GM13977 (cell line): Measurements from ENCODE around the gene PIAS3.

Experiments used
- DNase-seq: peaks from one replicate; pipeline ENCODE4 v3.0.0; 2012; ENCODE audit warnings: low spot score
- in situ Hi-C: fragments of 300-500 bp; cut with MboI; formaldehyde crosslinking; loops from one replicate; pipeline ENCODE4 v1.12.0; 2022; ENCODE audit warnings: low sequenced_read_pairs, low pct_unique_long_range_greater_than_20kb, mixed read lengths, inconsistent platforms; ENCODE audit not compliant: unreplicated experiment
- TF ChIP-seq, protein P1 (sequence below): IDR thresholded peaks from 2 replicates; pipeline ENCODE4 v1.5.1; 2012; ENCODE audit warnings: mild to moderate bottlenecking, control low read depth; ENCODE audit not compliant: insufficient read depth; ENCODE audit errors: extremely low read depth, missing control alignments

The PIAS3 gene

DNA sequence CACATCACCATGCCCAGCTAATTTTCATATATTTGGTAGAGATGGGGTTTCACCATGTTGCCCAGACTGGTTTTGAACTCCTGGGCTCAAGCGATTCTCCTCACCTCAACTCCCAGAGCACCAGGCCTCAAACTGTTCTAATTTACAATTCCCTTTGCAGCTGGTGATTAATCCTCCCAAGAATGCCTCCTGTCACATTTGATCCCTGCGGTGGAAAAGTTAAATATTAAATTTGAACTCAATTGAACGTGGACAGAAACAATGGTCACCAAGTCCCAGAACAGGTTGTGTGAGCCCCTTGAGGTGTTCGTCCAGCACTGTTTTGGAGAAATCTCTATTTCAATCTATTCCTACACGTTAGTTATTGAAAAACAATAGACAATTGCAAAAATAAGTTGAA is 28.8 kb upstream of the PIAS3 start:
- in situ Hi-C loops: loop anchor here (25.0 kb wide), 1 partner anchor 125 kb away; the partner anchor contains the start of gene HJV
- DNase-seq: no peak
- TF ChIP-seq, protein P1, sequence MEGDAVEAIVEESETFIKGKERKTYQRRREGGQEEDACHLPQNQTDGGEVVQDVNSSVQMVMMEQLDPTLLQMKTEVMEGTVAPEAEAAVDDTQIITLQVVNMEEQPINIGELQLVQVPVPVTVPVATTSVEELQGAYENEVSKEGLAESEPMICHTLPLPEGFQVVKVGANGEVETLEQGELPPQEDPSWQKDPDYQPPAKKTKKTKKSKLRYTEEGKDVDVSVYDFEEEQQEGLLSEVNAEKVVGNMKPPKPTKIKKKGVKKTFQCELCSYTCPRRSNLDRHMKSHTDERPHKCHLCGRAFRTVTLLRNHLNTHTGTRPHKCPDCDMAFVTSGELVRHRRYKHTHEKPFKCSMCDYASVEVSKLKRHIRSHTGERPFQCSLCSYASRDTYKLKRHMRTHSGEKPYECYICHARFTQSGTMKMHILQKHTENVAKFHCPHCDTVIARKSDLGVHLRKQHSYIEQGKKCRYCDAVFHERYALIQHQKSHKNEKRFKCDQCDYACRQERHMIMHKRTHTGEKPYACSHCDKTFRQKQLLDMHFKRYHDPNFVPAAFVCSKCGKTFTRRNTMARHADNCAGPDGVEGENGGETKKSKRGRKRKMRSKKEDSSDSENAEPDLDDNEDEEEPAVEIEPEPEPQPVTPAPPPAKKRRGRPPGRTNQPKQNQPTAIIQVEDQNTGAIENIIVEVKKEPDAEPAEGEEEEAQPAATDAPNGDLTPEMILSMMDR: no peak

DNA sequence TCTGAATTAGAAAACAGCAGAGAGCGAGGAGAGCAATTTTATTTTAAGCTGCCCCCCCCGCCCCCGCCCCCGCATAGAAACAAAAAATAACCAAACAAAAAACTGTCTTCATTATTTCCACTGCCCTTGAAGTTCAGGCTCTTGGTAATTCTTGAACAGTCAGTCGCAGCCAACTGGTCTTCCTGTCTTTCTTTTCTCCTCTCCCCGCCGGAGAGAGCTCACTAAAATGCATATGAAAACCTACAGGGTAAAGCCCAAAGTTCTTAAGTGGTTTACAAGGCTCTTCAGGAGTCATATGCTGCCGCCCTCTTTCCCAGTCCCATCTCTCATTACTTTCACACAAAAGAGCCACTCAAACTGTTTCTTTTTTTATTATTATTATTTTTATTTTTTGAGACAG is 27.9 kb upstream of the PIAS3 start:
- no peak for DNase-seq
- TF ChIP-seq, protein P1: no peak
- in situ Hi-C loops: loop anchor here (25.0 kb wide), 1 partner anchor 125 kb away; the partner anchor contains the start of gene HJV

DNA sequence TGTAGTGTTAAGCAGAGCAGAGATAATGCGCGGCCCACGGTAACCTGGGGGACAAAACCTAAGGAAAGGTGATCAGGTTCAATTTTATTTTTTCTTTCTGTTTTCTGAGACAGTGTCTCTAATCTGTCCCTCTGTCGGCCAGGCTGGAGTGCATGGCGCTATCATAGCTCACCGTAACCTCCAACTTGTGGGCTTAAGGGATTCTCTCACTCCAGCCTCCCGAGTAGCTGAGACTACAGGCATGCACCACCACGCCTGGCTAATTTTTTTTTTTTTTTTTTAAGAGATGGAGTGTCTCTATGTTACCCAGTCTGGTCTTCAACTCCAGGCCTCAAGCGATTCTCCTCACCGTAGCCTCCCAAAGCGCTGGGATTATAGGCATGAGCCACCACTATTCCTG is 27.5 kb upstream of the PIAS3 start:
- in situ Hi-C loops: loop anchor here (25.0 kb wide), 1 partner anchor 126 kb away; the partner anchor contains the start of gene HJV
- no peak for DNase-seq
- TF ChIP-seq, protein P1: no peak

DNA sequence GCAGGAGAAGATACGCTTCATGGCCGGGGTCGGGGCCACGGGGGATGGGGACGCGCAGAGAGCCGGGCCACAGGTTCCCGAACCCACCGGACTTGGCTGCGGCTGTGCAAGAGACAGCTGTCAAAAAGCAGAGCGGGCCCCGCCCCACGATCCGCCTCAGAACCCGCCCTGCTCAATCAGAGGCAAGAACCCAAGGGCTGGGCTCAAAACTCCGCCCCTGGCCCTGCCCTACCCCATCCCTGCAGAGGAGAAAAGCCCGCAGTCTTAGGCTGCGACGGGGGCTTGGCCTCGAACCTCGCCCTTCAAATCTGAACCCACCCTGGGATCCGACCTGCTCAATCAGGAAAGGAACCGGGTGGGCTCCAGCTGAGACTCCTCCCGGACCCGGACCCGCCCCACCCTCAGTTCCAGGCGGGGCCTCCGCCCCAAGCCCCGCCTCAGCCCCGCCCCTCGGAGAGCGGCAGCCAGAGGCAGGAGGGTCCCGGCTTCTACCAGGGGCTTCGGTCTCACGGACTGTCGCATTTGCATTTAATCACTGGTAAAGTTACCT is 26.9 kb upstream of the PIAS3 start, which contains the start of gene ANKRD35:
TSS of gene ANKRD35 (minus strand) at position 129 of the 550 bp plus-strand sequence. CDS start at position 21, 108 bp downstream.
- TF ChIP-seq, protein P1: no peak
- peak; percentile 96 for DNase-seq
- in situ Hi-C loops: loop anchor here (25.0 kb wide), 1 partner anchor 126 kb away; the partner anchor contains the start of gene HJV

DNA sequence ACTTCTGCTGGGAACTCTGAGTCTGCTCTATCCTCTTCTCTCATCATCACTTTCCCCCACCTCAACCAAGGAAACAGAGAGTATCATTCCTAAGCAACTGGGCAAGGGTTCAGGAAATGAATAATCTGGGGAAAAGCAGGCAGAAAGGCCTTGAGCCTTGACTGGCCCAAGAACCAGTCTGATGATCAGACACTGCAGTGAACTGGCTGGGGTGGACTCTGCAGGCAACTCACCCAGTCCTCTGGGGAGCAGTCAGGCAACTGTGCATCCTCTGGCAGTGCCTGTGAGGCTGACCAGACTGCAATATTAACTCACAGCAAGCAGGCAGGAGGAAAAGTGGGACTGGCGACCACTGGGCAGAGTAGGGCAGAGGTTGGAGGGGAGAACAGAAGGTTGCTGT is 25.8 kb upstream of the PIAS3 start:
- in situ Hi-C loops: loop anchor here (25.0 kb wide), 1 partner anchor 128 kb away; the partner anchor contains the start of gene HJV
- TF ChIP-seq, protein P1: no peak
- no peak for DNase-seq

DNA sequence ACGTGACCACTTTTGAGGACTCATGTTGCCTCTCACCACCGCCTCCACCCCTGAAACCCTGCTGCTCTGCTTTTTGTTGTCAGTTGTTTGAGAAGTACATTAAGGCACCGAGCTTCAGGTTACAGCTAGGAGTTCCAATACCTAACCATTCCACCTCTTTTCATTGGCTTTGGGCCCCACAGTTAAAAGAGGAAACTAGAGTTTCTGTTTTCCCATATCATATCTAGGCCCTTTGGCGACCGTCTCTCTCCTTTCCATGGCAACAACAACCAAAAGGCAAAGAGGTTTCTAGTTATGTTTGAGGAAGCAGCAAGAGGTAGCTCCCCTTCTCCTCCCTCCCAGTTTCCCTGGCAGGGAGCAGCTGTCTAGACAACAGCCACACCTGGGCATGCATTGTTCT is 20.9 kb upstream of the PIAS3 start:
- DNase-seq: no peak
- in situ Hi-C loops: loop anchor here (25.0 kb wide), 1 partner anchor 133 kb away; the partner anchor contains the start of gene HJV
- TF ChIP-seq, protein P1: no peak
